ENCODE results near the gene GSTA5.
A peak's percentile ranks its signal among the peaks of the same experiment; 100 is the strongest.
"Not testable (repeated sequence)": the region's sequence is repeated elsewhere in the genome, so short reads cannot be mapped to it uniquely, and the experiment has no call there.

Gene GSTA5

GRCh38 chr6:52826513-52826912 lies 14.1 kb downstream of the GSTA5 start:
- H3K27ac ChIP-seq: no peak overlapping the region
- no peak for TF ChIP-seq CTCF (conservative IDR thresholded peaks at IDR 0.05)

GRCh38 chr6:52825900-52826459 lies 14.6 kb downstream of the GSTA5 start:
- not testable (repeated sequence) for H3K27ac ChIP-seq

GRCh38 chr6:52825270-52825793 lies 15.3 kb downstream of the GSTA5 start:
- H3K27ac ChIP-seq: not testable (repeated sequence)

GRCh38 chr6:52821842-52822241 lies 18.8 kb downstream of the GSTA5 start:
- no peak overlapping the region for H3K27ac ChIP-seq
- no peak for TF ChIP-seq CTCF (conservative IDR thresholded peaks at IDR 0.05)

- no peak for TF ChIP-seq CTCF (conservative IDR thresholded peaks at IDR 0.05)
- no peak overlapping the region for H3K27ac ChIP-seq
Observed at GRCh38 chr6:52820198-52820597, 20.4 kb downstream of the GSTA5 start.

- TF ChIP-seq CTCF (conservative IDR thresholded peaks at IDR 0.05): peak; percentile 73
- H3K27ac ChIP-seq: no peak overlapping the region
Observed at GRCh38 chr6:52815167-52816092, 25.2 kb downstream of the GSTA5 start.

GRCh38 chr6:52814545-52814944 lies 26.1 kb downstream of the GSTA5 start:
- H3K27ac ChIP-seq: not testable (repeated sequence)

GRCh38 chr6:52809777-52810176 lies 30.8 kb downstream of the GSTA5 start:
- H3K27ac ChIP-seq: not testable (repeated sequence)

GRCh38 chr6:52808660-52809059 lies 32.0 kb downstream of the GSTA5 start:
- TF ChIP-seq CTCF (conservative IDR thresholded peaks at IDR 0.05): no peak
- no peak overlapping the region for H3K27ac ChIP-seq

- not testable (repeated sequence) for H3K27ac ChIP-seq
Observed at GRCh38 chr6:52803668-52804255, 36.9 kb downstream of the GSTA5 start, which contains the start of gene GSTA1. TSS of gene GSTA1 (minus strand) at chr6:52803816. CDS start at chr6:52799267, 4,549 bp downstream.
